NCI-H146 treated with DMSO at 0.1 percent for 48 hours (cell line): ENCODE measurements around the gene C11orf58.
A peak's percentile ranks its signal among the peaks of the same experiment; 100 is the strongest.

ENCODE experiments used
- DNase-seq: peaks from one replicate; lab custom pipeline; 2025; ENCODE audit not compliant: unreplicated experiment; lab: John Stamatoyannopoulos, UW

Gene C11orf58

GRCh38 chr11:16784666-16785065 lies 46.2 kb downstream of the C11orf58 start:
- no peak for DNase-seq

- peak; percentile 7 for DNase-seq
These were observed 47.2 kb downstream of the C11orf58 start for GRCh38 chr11:16785520-16786128.

GRCh38 chr11:16786131-16786530 lies 47.7 kb downstream of the C11orf58 start:
- DNase-seq = no peak

- DNase-seq = no peak
These were observed 48.7 kb downstream of the C11orf58 start for GRCh38 chr11:16787035-16787742.

GRCh38 chr11:16788141-16789062 lies 50.0 kb downstream of the C11orf58 start:
- peak; percentile 34 for DNase-seq

- no peak for DNase-seq
These were observed 50.6 kb downstream of the C11orf58 start for GRCh38 chr11:16789063-16789420.

- DNase-seq = no peak
These were observed 51.4 kb downstream of the C11orf58 start for GRCh38 chr11:16789560-16790485.

GRCh38 chr11:16790486-16791190 lies 52.2 kb downstream of the C11orf58 start:
- DNase-seq = no peak

- DNase-seq = no peak
These were observed 52.9 kb downstream of the C11orf58 start for GRCh38 chr11:16791191-16791961.

- no peak for DNase-seq
These were observed 54.0 kb downstream of the C11orf58 start for GRCh38 chr11:16792426-16792825.

- no peak for DNase-seq
These were observed 54.6 kb downstream of the C11orf58 start for GRCh38 chr11:16793009-16793408.

GRCh38 chr11:16793511-16793910 lies 55.1 kb downstream of the C11orf58 start:
- no peak for DNase-seq

GRCh38 chr11:16794047-16794818 lies 55.8 kb downstream of the C11orf58 start:
- no peak for DNase-seq

GRCh38 chr11:16795146-16795545 lies 56.7 kb downstream of the C11orf58 start:
- DNase-seq = no peak

GRCh38 chr11:16796311-16796710 lies 57.9 kb downstream of the C11orf58 start:
- no peak for DNase-seq

- DNase-seq = no peak
These were observed 59.3 kb downstream of the C11orf58 start for GRCh38 chr11:16797776-16798175.

- DNase-seq = no peak
These were observed 60.8 kb downstream of the C11orf58 start for GRCh38 chr11:16799221-16799620.

GRCh38 chr11:16799890-16800289 lies 61.4 kb downstream of the C11orf58 start:
- DNase-seq = peak; percentile 8

- no peak for DNase-seq
These were observed 61.9 kb downstream of the C11orf58 start for GRCh38 chr11:16800382-16800781.
